HEK293 (cell line): ENCODE results near the gene ICAM2.

Source experiments
- CTCF ChIA-PET: fragments of 350-600 bp; formaldehyde crosslinking; extraction: SDS; loops from one replicate; lab custom pipeline; 2021; ENCODE audit warnings: antibody characterized with exemption; lab: Yijun Ruan, JAX
- POLR2A ChIA-PET: fragments of 300-600 bp; formaldehyde crosslinking; extraction: SDS; loops from one replicate; lab custom pipeline; 2020; ENCODE audit warnings: antibody characterized with exemption, inconsistent platforms; lab: Yijun Ruan, JAX
- H3K27ac ChIP-seq: fragments of 200-500 bp; sonication (Bioruptor generic); 2 replicates; pipeline ENCODE4 v1.5.1; 2014; ENCODE audit warnings: low read depth, low read length, control low read depth, inconsistent platforms; ENCODE audit errors: extremely low read depth
- H3K36me3 ChIP-seq, 2 experiments: fragments of 200-500 bp in 1 of 2; sonication (Bioruptor generic) in 1 of 2; 1 replicate in 1 of 2; 2 replicates in 1 of 2; pipeline ENCODE4 v1.5.1; 2014 to 2017; ENCODE audit warnings: inconsistent platforms in 2 of 2, low read length in 2 of 2; ENCODE audit not compliant: control insufficient read depth in 2 of 2, insufficient read depth in 1 of 2
- H3K4me1 ChIP-seq: fragments of 200-500 bp; sonication (Bioruptor generic); 2 replicates; pipeline ENCODE4 v1.5.1; 2014; ENCODE audit warnings: mild to moderate bottlenecking, low read length, inconsistent platforms; ENCODE audit not compliant: control insufficient read depth, insufficient read depth
- H3K4me3 ChIP-seq: 2 replicates; pipeline ENCODE4 v1.5.1; 2011; ENCODE audit warnings: low read depth, mild to moderate bottlenecking, control low read depth, low read length, moderate library complexity
- H3K9me3 ChIP-seq: fragments of 200-500 bp; sonication (Bioruptor generic); 2 replicates; pipeline ENCODE4 v1.5.1; 2014; ENCODE audit warnings: low read depth, low read length, inconsistent platforms; ENCODE audit not compliant: control insufficient read depth, insufficient read depth
- IKZF3 ChIP-seq: fragments of 450-650 bp; IDR thresholded peaks from 2 replicates; pipeline ENCODE4 v1.5.0; 2018; ENCODE audit warnings: missing biosample characterization, mild to moderate bottlenecking, missing genetic modification characterization, moderate library complexity
- KLF1 ChIP-seq: fragments of 450-650 bp; formaldehyde crosslinking; IDR thresholded peaks from 2 replicates; pipeline ENCODE4 v1.5.1; 2016; ENCODE audit warnings: missing biosample characterization, missing genetic modification characterization
- KLF8 ChIP-seq: fragments of 450-650 bp; formaldehyde crosslinking; IDR thresholded peaks from 2 replicates; pipeline ENCODE4 v1.5.1; 2016; ENCODE audit warnings: missing biosample characterization, missing genetic modification characterization
- SCRT2 ChIP-seq: fragments of 450-650 bp; formaldehyde crosslinking; IDR thresholded peaks from 2 replicates; pipeline ENCODE4 v1.5.1; 2016; ENCODE audit warnings: missing biosample characterization, missing genetic modification characterization
- YY1 ChIP-seq: fragments of 450-650 bp; formaldehyde crosslinking; IDR thresholded peaks from 2 replicates; pipeline ENCODE4 v1.5.1; 2018; ENCODE audit warnings: missing biosample characterization, missing genetic modification characterization
- ZNF138 ChIP-seq: fragments of 450-650 bp; formaldehyde crosslinking; IDR thresholded peaks from 2 replicates; pipeline ENCODE4 v1.5.1; 2016; ENCODE audit warnings: missing biosample characterization, missing genetic modification characterization, borderline replicate concordance
- ZNF23 ChIP-seq: fragments of 450-650 bp; formaldehyde crosslinking; IDR thresholded peaks from 2 replicates; pipeline ENCODE4 v1.5.1; 2016; ENCODE audit warnings: missing biosample characterization, missing genetic modification characterization, borderline replicate concordance
- ZNF350 ChIP-seq: fragments of 450-650 bp; formaldehyde crosslinking; IDR thresholded peaks from 2 replicates; pipeline ENCODE4 v1.5.0; 2017; ENCODE audit warnings: missing biosample characterization, mild to moderate bottlenecking, missing genetic modification characterization
- ZNF514 ChIP-seq: fragments of 450-650 bp; formaldehyde crosslinking; IDR thresholded peaks from 2 replicates; pipeline ENCODE4 v1.5.1; 2016; ENCODE audit warnings: missing biosample characterization, missing genetic modification characterization
- ZNF521 ChIP-seq: fragments of 450-650 bp; formaldehyde crosslinking; IDR thresholded peaks from 2 replicates; pipeline ENCODE4 v1.5.1; 2017; ENCODE audit warnings: missing biosample characterization, mild to moderate bottlenecking, missing genetic modification characterization
- ZNF571 ChIP-seq: fragments of 450-650 bp; formaldehyde crosslinking; IDR thresholded peaks from 2 replicates; pipeline ENCODE4 v1.5.0; 2017; ENCODE audit warnings: missing biosample characterization, missing genetic modification characterization
- ZNF623 ChIP-seq: fragments of 450-650 bp; formaldehyde crosslinking; IDR thresholded peaks from 2 replicates; pipeline ENCODE4 v1.5.1; 2016; ENCODE audit warnings: missing biosample characterization, missing genetic modification characterization
- ZNF624 ChIP-seq: fragments of 450-650 bp; formaldehyde crosslinking; IDR thresholded peaks from 2 replicates; pipeline ENCODE4 v1.5.1; 2017; ENCODE audit warnings: missing biosample characterization, missing genetic modification characterization
- ZNF830 ChIP-seq: fragments of 450-650 bp; IDR thresholded peaks from 2 replicates; pipeline ENCODE4 v1.5.0; 2018; ENCODE audit warnings: missing biosample characterization, missing genetic modification characterization, low read depth, mild to moderate bottlenecking, moderate library complexity
- ZXDB ChIP-seq: fragments of 450-650 bp; formaldehyde crosslinking; IDR thresholded peaks from 2 replicates; pipeline ENCODE4 v1.5.1; 2016; ENCODE audit warnings: missing biosample characterization, missing genetic modification characterization
- TF ChIP-seq, protein P1 (sequence below): fragments of 450-650 bp; formaldehyde crosslinking; IDR thresholded peaks from 2 replicates; pipeline ENCODE4 v1.5.1; 2016; ENCODE audit warnings: missing biosample characterization, missing genetic modification characterization
- TF ChIP-seq, protein P2 (sequence below): fragments of 450-650 bp; formaldehyde crosslinking; conservative IDR thresholded peaks from 2 replicates; pipeline ENCODE4 v1.5.1; 2016; ENCODE audit warnings: low read depth, missing biosample characterization, missing genetic modification characterization
- TF ChIP-seq, protein P3 (sequence below): fragments of 450-650 bp; formaldehyde crosslinking; IDR thresholded peaks from 2 replicates; pipeline ENCODE4 v1.5.1; 2016; ENCODE audit warnings: missing biosample characterization, missing genetic modification characterization
- TF ChIP-seq, protein P4 (sequence below): fragments of 450-650 bp; formaldehyde crosslinking; IDR thresholded peaks from 2 replicates; pipeline ENCODE4 v1.5.1; 2017; ENCODE audit warnings: missing biosample characterization, mild to moderate bottlenecking, missing genetic modification characterization, moderate library complexity

ICAM2 gene

DNA sequence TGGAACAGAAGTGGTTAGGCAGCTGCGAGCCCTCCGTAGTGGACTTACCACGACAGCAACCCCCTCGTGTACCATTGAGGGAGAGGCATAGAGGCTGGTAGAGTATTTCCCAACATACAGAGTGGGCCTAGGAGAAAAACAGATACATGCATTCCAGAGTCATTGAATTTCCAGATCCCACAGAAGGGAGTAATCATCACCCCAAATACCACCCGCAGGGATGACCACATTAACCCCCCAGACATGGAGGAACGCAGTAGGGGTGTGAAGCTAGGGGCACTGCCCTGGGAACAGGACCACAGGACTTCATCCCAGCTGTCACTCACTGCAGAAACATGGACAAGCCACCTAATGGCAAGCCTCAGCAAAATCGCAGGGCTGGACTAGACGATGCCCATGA is 44.7 kb upstream of the ICAM2 start:
- TF ChIP-seq ZNF521 (tag by site-specific recombination) (no peak), ZNF830 (no peak), KLF8 (tag by site-specific recombination) (no peak), ZNF623 (tag by site-specific recombination) (no peak), ZNF138 (no peak), ZXDB (tag by site-specific recombination) (no peak), ZNF571 (tag by site-specific recombination) (no peak), IKZF3 (tag by site-specific recombination) (no peak), YY1 (tag by site-specific recombination) (no peak)
- TF ChIP-seq, protein P1, sequence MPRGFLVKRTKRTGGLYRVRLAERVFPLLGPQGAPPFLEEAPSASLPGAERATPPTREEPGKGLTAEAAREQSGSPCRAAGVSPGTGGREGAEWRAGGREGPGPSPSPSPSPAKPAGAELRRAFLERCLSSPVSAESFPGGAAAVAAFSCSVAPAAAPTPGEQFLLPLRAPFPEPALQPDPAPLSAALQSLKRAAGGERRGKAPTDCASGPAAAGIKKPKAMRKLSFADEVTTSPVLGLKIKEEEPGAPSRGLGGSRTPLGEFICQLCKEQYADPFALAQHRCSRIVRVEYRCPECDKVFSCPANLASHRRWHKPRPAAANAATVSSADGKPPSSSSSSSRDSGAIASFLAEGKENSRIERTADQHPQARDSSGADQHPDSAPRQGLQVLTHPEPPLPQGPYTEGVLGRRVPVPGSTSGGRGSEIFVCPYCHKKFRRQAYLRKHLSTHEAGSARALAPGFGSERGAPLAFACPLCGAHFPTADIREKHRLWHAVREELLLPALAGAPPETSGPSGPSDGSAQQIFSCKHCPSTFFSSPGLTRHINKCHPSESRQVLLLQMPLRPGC (tag by site-specific recombination) = no peak
- TF ChIP-seq, protein P2, sequence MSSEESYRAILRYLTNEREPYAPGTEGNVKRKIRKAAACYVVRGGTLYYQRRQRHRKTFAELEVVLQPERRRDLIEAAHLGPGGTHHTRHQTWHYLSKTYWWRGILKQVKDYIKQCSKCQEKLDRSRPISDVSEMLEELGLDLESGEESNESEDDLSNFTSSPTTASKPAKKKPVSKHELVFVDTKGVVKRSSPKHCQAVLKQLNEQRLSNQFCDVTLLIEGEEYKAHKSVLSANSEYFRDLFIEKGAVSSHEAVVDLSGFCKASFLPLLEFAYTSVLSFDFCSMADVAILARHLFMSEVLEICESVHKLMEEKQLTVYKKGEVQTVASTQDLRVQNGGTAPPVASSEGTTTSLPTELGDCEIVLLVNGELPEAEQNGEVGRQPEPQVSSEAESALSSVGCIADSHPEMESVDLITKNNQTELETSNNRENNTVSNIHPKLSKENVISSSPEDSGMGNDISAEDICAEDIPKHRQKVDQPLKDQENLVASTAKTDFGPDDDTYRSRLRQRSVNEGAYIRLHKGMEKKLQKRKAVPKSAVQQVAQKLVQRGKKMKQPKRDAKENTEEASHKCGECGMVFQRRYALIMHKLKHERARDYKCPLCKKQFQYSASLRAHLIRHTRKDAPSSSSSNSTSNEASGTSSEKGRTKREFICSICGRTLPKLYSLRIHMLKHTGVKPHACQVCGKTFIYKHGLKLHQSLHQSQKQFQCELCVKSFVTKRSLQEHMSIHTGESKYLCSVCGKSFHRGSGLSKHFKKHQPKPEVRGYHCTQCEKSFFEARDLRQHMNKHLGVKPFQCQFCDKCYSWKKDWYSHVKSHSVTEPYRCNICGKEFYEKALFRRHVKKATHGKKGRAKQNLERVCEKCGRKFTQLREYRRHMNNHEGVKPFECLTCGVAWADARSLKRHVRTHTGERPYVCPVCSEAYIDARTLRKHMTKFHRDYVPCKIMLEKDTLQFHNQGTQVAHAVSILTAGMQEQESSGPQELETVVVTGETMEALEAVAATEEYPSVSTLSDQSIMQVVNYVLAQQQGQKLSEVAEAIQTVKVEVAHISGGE (tag by site-specific recombination) = no peak
- no peak overlapping the region for H3K4me3 ChIP-seq
- no peaks in the 10 kb centered on the region for H3K4me1 ChIP-seq
- no peaks in the 10 kb centered on the region for H3K9me3 ChIP-seq
- CTCF ChIA-PET = interaction anchor here (0.6 to 5.8 kb wide), 3 partner anchors 15 to 586 kb away, joined by 3 to 99 read pairs (median 3); partner anchors contain the start of gene ERN1
- POLR2A ChIA-PET = interaction anchor here (0.6 kb wide), 1 partner anchor 419 kb away, joined by 4 read pairs; no protein-coding TSS in a partner anchor
- no peak overlapping the region for H3K27ac ChIP-seq
- H3K36me3 ChIP-seq = peaks cover 0 to 37% of the 10 kb centered on the region in 2 experiments; a peak in 1 of 3 replicates

DNA sequence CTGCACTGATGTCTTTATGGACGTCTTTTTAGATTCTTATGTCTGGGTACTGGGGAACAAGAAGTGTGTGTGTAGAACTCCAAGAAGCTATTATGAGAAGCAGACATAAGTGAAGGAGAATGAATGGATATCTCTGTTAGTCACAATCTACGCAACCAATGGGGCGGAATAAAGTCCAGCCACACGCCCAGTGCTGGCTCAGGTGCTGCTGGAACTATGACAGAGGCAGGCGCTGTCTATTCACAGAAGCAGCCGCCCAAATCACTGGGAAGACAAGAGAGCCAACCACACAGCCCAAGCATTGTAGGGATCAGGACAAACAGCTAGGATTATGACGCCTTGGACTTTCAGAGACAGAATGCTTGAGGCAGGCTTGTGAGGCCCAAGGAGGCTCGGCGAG is 43.9 kb upstream of the ICAM2 start:
- Histone ChIP-seq H3K36me3 (peaks cover 0 to 31% of the 10 kb centered on the region in 2 experiments; a peak in 2 of 3 replicates), H3K27ac (no peak overlapping the region), H3K4me3 (no peak overlapping the region), H3K4me1 (no peaks in the 10 kb centered on the region), H3K9me3 (no peaks in the 10 kb centered on the region)
- TF ChIP-seq ZNF624 (tag by site-specific recombination) (no peak), ZNF23 (tag by site-specific recombination) (no peak), ZNF350 (tag by site-specific recombination) (no peak), KLF1 (tag by site-specific recombination) (no peak), ZNF514 (no peak), YY1 (tag by site-specific recombination) (no peak), SCRT2 (tag by site-specific recombination) (no peak)
- TF ChIP-seq, protein P3, sequence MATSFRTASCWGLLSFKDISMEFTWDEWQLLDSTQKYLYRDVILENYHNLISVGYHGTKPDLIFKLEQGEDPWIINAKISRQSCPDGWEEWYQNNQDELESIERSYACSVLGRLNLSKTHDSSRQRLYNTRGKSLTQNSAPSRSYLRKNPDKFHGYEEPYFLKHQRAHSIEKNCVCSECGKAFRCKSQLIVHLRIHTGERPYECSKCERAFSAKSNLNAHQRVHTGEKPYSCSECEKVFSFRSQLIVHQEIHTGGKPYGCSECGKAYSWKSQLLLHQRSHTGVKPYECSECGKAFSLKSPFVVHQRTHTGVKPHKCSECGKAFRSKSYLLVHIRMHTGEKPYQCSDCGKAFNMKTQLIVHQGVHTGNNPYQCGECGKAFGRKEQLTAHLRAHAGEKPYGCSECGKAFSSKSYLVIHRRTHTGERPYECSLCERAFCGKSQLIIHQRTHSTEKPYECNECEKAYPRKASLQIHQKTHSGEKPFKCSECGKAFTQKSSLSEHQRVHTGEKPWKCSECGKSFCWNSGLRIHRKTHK = no peak
- TF ChIP-seq, protein P4, sequence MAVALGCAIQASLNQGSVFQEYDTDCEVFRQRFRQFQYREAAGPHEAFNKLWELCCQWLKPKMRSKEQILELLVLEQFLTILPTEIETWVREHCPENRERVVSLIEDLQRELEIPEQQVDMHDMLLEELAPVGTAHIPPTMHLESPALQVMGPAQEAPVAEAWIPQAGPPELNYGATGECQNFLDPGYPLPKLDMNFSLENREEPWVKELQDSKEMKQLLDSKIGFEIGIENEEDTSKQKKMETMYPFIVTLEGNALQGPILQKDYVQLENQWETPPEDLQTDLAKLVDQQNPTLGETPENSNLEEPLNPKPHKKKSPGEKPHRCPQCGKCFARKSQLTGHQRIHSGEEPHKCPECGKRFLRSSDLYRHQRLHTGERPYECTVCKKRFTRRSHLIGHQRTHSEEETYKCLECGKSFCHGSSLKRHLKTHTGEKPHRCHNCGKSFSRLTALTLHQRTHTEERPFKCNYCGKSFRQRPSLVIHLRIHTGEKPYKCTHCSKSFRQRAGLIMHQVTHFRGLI (tag by site-specific recombination) = no peak
- TF ChIP-seq, all 188 proteins: peak for 0
- POLR2A ChIA-PET = interaction anchor here (0.6 to 1.3 kb wide), 2 partner anchors 69 to 419 kb away, joined by 3 to 4 read pairs; no protein-coding TSS in a partner anchor
- CTCF ChIA-PET = interaction anchor here (0.7 to 5.8 kb wide), 19 partner anchors 11 to 238 kb away, joined by 3 to 99 read pairs (median 4); partner anchors contain the start of genes ERN1 and GH1
